NCI-H82 treated with DMSO at 0.1 percent for 48 hours (cell line): ENCODE data around the gene SPINK13.
"Not testable (repeated sequence)": the region's sequence is repeated elsewhere in the genome, so short reads cannot be mapped to it uniquely, and the experiment has no call there.

Experiments
- DNase-seq: peaks from one replicate; lab custom pipeline; 2025; ENCODE audit not compliant: unreplicated experiment; lab: John Stamatoyannopoulos, UW

The SPINK13 gene

DNA sequence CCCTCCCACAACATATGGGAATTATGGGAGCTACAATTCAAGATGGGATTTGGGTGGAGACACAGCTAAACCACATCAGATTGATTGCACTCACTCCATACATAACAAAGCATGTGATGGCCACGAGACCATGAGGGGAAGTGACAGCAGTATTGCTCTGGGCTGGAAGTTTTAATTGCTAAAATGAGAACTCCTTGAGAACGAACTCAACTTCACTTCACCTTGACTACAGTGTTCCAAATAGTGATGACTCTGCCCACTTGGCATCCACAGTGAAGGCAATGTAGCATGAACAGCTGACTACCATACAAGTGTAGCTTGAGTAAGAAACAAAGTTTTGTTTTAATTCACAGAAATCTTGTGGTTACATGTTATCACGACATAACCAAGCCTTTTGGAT is 42.9 kb downstream of the SPINK13 start:
- DNase-seq, result no peak

DNA sequence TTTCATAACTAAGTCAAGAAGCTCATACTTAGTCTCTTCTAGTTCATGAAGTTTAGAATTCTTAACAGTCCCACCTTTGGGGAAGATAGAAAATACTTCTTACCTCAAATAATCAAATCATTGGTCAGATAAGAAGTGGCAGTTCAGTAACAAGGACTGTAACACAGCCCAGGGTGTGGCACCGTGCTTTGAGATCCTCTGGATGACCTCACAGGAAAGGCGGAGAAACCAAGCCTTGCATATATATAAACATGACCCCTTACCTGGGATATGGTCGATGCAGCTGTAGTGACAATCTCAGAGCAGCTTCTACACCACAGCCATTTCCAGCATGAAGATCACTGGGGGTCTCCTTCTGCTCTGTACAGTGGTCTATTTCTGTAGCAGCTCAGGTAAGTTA is 43.6 kb downstream of the SPINK13 start, which contains the start of gene SPINK7:
TSS of gene SPINK7 (plus strand) at position 271 of the 400 bp plus-strand sequence. CDS start at position 332, 61 bp downstream.
- DNase-seq, result no peak

- DNase-seq, result no peak
These were observed 45.6 kb downstream of the SPINK13 start for GRCh38 chr5:148314187-148314586.

- DNase-seq, result no peak
These were observed 46.1 kb downstream of the SPINK13 start for GRCh38 chr5:148314731-148315130.

DNA sequence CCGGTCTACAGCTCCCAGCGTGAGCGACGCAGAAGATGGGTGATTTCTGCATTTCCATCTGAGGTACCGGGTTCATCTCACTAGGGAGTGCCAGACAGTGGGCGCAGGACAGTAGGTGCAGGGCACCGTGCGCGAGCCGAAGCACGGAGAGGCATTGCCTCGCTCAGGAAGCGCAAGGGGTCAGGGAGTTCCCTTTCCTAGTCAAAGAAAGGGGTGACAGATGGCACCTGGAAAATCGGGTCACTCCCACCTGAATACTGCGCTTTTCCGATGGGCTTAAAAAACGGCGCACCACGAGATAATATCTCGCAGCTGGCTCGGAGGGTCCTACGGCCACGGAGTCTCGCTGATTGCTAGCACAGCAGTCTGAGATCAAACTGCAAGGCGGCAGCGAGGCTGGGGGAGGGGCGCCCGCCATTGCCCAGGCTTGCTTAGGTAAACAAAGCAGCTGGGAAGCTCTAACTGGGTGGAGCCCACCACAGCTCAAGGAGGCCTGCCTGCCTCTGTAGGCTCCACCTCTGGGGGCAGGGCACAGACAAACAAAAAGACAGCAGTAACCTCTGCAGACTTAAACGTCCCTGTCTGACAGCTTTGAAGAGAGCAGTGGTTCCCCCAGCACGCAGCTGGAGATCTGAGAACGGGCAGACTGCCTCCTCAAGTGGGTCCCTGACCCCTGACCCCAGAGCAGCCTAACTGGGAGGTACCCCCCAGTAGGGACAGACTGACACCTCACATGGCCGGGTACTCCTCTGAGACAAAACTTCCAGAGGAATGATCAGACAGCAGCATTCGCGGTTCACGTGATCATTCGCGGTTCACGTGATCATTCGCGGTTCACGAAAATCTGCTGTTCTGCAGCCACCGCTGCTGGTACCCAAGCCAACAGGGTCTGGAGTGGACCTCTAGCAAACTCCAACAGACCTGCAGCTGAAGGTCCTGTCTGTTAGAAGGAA is 51.7 kb downstream of the SPINK13 start:
- DNase-seq, result not testable (repeated sequence)

DNA sequence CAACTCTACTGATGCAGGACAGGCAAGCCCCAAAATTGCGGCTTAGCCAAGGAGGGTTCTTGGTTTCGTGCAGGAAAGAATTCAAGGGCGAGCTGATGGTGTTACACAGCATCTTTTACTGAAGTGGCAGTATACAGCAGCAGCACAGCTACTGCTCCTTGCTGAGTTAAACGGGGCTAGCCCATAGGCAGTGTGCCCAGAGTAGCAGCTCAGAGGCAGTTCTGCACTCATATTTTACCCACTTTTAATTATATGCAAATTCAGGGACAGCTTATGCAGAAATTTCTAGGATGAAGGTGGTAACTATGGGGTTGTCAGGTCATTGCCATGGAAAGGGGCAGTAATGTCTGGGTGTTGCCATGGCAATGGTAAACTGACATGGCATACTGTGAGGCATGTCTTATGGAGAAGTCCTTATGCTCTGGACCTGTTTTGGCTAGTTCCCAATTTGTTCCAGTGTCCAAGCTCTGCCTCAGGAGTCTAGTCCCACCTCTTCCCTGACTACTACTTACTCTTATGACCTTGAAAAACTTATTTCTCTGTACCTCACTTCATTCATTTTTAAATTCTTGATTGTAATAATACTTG is 64.8 kb downstream of the SPINK13 start:
- no peak for DNase-seq

DNA sequence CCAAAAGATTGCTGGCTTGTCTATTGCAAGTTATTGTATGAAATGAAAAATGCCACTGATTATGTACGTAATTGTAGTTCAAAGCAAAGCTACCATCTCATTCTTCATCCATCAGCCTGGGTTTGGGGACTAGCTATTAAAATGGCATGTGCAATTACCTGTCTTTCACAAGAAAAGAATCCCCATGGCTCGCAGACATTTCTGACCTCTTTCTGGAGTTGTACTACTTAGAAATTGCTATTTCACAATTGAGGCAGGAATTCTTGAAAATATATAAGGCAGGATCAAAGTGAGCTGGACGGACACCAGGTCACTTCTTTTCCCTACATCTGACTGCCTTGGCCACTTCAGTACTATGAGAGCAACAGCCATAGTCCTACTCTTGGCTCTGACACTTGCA is 66.7 kb downstream of the SPINK13 start, which contains the start of gene SPINK9:
TSS of gene SPINK9 (plus strand) at position 301 of the 400 bp plus-strand sequence. CDS start at position 356, 55 bp downstream.
- no peak for DNase-seq
